ENCODE data around the gene ITPRIPL2. TPM values are rescaled to one million over a fixed set of nuclear protein-coding genes. Genes with fewer than 3 reads are reported as not detected.
A peak's percentile ranks its signal among the peaks of the same experiment; 100 is the strongest.

ITPRIPL2 gene
- total RNA-seq, 1 experiment from 2014 or later = 30.0 TPM

DNA sequence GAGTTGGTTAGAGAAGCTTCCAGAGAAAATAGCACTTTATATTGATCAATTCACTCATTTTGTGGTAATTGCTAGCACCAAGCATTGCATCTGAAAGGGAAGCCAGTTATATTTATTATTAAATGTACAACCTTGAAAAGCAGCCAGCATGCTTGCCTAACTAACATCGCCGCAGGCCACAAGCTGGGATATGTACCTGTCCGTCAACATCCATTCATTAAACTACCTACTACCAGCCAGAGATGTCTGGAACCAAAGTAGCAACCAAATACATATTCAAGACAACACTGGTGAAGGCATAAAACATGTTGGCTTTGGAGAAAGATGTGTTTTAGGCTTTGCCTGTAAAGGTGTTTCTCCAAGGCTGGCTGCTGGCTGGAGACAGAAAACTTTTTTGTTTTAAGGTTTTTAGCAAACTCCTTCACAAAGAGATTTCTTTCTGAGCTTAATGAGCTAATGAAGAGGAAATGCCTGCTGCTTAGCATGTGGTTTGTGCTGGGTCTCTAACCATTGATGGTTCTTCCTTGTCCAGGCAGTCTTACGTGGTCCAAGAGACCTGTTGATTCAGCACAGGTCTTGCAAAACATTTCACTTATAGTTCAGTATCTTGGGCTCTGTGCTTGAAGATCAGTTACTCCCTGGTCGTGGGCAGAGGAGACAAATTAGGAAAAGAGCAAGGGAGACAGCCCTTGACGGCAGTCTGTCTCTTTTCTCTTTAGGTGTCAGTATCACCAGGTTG, 3.1 kb downstream of the ITPRIPL2 start:
- DNase-seq (ENCODE audit: extremely low read depth, low read depth) = no peak

DNA sequence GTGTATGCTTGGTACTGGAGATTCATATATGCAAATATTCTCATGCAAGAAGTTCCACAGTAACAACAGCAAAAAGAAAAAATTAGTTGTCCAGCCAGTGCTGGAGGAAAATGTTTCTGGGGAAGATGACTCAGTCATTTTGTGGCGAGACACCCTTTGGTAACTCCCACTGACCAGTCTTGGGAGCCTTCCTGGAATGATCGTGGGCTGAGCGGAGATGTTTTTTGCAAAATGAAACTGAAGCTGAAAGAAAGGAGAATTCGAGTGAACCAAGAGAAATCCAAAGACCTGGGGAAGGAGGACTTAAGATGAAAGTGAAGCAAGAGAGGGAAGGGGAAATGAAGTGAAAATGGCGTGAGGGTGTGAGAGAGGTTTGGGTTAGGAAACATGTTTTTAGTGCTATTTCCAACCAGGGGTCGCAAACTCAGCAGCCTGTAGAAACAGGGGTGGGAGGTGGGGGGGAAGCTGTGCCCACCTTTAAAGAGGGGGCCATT, 5.2 kb downstream of the ITPRIPL2 start:
- peak; percentile 47 for DNase-seq (ENCODE audit: extremely low read depth, low read depth)

DNA sequence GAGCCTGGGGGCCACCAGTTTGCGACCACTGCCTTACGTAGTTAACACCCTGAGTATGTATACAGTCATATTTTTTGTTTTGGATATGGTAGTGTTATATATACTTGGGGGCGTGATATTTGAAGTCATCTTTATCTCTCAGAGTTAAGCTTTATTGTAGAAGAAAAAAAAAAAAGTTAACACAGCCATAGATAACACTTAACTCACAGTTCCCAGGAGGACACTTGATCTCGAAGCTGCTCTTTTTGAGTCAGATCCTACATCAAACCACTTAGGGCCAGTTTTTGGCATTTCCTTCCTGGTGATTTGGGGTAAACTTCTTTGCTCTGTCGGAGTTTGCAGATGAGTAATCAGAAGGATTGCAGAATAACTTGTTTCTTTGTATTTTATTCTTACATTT, 5.8 kb downstream of the ITPRIPL2 start:
- DNase-seq (ENCODE audit: extremely low read depth, low read depth) = no peak

DNA sequence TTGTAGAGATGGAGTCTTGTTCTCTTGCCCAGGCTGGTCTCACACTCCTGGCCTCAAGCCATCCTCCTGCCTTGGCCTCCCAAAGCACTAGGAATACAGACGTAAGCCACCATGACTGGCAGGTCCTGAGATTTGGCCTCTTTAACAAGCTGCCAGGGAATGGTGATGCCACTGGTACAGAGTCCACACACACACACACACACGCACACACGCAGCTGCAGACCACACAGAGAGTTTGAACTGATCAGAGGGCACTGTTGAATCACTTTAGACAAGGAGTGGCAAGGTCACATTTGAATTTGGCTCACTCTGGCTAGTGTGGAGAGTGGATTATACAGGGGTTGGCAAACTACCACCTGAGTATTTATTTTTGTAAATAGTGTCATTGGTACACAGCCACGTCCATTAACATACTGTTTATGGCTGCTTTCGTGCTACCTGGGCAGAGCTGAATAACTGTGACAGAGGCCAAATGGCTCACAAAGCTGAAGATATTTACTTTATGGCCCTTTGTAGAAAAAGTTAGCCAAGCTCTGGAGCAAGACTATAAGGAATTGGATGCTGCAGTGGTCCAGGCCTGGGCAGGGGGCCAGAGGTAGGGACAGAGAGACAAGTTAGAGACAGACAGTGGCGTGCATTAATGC, 9.9 kb downstream of the ITPRIPL2 start:
- no peak for DNase-seq (ENCODE audit: extremely low read depth, low read depth)

DNA sequence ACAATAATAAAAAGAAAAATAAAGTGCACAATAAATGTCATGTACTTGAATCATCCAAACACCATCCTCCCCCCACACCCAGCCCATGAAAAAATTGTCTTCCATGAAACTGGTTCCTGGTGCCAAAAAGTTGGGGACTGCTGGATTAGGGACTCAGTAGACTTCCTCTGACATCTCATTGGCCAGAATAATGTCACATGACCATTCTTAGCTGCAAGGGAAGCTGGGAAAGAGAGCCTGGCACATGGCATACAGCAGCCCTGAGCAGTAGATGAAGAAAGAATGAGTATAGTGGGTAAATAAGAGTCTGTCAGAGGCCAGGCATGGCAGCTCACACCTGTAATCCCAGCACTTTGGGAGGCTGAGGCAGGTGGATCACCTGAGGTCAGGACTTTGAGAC, 12.5 kb downstream of the ITPRIPL2 start:
- DNase-seq (ENCODE audit: extremely low read depth, low read depth) = no peak

DNA sequence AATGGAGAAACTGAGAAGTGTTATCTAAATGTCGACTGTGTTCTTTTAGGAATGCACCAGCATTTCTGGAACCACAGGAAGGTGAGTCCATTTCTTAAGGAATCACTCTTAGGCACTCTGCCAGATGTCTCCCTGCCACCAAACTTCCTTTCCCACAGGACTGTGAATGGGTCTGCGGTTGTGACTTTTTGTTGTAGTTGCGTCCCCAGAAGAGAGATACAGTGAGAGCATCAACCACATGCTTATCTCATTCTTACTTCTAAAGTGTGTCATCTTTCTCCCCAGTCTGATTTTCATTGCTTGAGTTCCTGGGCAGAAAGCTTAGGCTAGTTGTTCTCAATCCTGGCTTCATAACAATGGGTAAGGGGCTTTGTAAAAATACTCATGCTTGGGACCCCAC, 13.4 kb downstream of the ITPRIPL2 start:
- no peak for DNase-seq (ENCODE audit: extremely low read depth, low read depth)

DNA sequence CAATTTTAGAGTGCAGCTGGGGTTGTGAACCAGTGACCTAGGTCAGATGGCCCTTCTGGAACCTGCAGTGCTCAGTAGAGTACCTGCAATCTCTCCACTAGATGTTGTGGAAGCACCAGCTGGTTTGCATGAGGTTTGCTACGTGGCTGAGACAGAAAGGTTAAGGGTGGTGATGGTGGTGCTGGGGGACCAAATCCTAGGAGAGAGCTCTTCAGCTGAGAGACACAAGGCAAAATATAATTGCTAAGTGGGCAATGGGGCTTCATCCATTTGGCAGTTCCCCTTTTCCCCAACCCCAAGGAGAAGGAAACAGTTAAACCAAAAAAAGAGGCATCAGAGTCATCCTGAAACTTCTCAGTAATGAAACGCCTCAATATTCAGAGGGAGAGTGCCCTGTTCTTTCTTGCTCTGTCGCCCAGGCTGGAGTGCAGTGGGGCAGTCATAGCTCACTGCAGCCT, 13.9 kb downstream of the ITPRIPL2 start:
- DNase-seq (ENCODE audit: extremely low read depth, low read depth) = no peak

DNA sequence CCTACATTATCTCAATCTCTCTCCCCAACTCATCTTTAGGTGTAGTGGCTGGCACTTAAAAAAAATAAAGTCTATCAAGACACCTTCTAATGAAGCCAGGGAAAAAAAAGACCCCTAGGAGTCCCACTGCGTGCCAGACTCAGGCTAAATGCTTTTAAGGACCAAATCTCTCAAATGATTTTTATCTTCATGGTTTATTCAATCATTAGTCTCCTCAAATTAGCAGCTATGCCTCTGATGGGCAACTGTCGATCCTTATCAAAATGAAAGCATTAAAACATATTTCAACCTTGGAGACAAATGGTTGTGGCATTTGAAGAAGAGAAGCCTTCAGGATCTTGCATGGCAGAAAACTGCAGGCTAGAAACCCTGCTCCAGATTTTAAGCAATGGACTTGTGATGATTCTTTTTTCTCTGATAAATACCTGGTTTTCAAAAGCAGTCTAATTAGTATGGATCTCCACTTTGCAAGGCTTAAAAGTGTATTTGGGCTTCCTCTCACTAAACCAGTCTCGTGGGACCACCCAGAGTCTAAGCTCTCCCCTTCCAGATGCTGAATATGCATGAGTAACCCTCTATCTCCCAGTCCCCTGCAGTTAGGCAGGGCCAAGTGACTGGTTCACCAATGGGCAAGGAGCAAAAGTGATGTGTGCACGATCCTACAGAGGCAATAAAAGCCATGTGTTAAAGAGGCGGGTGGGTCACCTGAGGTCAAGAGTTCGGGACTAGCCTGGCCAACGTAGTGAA, 14.9 kb downstream of the ITPRIPL2 start:
- DNase-seq (ENCODE audit: extremely low read depth, low read depth) = no peak

DNA sequence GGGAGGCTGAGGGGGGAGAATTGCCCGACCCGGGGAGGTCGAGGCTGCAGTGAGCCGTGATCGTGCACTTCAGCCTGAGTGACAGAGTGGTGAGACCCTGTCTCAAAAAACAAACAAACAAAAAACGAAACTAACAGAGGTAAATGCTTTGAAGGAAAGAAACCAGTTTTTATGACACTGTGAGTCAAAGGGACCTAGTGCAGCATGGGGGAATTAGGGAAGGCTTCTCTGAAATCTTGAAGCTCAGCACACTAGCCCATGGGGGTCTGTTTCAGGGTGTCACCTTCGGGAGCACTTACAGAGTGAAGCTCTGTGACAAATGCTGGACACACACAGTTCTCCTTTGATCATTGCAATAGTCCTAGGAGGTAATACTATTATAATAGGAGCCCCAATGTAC, 16.6 kb downstream of the ITPRIPL2 start:
- DNase-seq (ENCODE audit: extremely low read depth, low read depth) = no peak

DNA sequence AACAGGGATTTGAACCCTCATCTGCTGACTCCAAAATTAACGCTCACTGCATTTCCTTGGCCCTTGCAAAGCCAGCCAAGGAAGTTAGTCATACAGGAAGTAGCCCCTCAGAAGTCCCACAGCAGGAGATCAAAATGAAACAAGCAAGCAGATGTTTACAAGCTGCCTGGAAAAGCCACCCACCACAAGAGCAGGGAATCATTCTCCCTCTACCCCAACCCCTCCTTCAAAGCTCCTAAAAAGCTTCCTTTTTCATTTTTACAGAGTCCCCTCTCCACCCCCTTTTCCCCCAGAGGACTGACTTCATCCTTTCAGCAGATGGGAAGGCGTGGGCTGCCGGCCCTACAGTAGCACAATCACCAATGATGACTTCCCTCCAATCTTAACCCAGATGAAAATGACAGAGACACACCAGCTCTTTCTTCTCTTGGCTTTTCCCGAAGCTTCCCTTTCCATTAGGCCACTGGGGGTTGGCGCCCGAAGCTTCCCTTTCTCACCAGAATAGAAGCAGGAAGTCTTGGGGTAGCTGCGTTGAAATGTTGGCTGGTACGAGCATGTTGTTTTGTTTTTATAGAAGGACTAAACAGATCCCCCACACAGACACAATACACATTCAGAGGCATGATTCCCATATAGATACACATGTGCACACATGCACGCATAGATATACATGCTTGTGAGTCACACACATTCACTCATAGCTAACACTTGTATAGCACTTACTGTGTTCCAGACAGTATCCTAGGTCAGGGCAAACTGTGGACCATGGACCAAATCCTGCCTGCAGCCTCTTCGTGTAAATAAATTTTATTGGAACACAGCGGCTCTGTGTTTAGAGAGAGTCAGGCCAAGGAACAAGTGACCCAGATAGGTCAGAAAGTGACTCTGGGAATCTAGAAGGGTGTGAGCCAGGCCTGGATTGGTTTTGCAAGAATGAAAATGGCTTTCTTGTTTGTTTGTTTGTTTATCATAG, 17.4 kb downstream of the ITPRIPL2 start:
- peak; percentile 39 for DNase-seq (ENCODE audit: extremely low read depth, low read depth)

DNA sequence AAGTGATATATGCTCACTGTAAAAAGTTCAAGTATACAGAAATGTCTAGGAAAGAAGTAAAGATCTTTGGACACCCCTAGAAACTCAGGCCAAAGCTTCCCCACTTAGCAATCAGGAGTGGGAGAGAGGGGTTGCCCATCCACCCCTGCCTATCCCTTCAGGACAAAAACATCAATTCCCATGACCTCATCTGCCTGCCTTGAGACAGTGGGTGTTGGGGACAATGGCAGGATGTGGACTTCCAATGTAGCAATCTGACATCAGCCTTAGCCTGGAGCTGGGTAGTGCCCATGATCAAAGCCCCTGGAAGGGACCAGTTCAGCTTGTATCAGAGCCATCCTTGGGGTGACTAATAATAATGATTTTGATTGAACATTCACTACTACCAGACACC, 18.1 kb downstream of the ITPRIPL2 start:
- DNase-seq (ENCODE audit: extremely low read depth, low read depth) = peak; percentile 38

DNA sequence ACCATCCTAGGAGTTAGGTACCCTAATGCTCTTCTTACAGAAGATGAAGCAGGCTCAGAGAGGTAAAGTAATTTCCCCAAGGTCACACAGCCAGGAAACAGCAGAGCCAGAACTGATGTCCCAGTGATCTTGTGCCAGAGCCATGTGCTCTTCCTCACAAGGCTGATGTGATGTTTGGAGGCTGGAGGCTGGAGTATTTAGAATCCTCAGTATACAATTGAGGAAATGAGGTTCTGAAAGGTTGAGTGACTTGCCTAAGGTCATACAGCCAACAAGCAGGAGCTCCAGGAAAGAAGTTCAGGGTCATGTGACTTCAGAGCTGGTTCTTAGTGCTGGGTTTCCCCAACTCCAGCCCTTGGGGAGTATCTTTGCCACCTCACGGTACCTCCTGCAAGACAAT, 18.5 kb downstream of the ITPRIPL2 start:
- no peak for DNase-seq (ENCODE audit: extremely low read depth, low read depth)

DNA sequence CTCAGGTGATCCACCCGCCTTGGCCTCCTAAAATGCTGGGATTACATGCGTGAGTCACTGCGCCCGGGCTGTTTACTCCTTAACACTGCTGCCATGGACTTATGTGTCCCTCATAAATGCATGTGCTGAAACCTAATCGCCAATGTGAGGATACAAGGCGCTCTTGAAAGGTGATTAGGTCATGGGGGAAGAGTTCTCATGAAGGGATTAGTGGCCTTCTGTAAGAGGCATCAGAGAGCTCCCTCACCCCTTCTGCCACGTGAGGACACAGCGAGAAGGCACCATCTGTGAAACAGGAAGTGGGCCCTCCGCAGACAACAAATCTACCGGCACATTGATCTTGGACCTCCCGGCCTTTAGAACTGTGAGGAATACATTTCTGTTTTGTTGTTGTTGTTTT, 19.1 kb downstream of the ITPRIPL2 start:
- DNase-seq (ENCODE audit: extremely low read depth, low read depth) = no peak

DNA sequence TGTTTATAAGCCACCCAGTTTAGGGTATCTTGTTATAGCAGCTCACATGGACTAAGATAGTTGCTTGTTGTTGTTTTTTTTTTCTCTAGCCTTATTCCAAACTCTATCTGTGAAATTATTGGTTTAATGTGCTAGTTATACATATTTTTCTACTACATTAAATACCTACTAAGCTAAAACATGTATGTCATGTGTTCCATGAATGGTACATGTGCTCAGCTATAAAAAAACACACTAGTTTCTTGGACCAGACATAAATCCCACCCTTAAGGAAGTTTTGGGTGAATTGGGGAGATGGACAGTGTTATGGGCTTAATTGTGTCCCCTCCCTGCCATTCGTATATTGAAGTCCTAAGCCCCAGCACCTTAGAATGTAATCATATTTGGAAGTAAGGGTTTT, 19.8 kb downstream of the ITPRIPL2 start:
- DNase-seq (ENCODE audit: extremely low read depth, low read depth) = no peak

DNA sequence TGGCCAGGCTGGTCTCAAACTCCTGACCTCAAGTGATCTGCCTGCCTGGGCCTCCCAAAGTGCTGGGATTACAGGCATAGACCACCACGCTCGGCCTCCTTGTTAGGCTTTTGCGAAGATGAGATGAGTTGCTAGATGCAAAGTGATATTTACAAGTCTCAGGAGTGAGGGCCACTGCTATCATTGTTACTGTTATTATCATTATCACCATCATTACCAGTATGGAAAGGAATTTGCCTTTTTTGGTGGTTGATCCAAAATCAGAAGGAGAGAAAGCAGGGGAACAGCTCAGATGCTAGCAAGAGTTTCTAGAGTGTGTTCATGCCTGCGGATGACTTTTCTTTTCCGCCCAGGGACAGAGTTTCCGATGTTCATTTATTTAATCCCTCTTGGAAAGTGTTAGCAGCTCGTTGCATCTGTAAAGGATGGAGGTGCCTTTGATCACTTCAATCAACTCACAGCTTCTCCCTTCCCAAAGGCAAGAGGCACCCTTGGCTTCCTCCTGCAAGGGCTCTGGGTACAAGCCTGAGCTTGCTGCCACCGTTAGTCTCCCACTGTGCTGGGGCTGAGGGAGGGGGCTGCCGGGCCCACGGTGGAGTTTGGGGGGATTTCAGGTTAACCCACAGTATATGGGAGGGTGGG, 21.6 kb downstream of the ITPRIPL2 start:
- no peak for DNase-seq (ENCODE audit: extremely low read depth, low read depth)

DNA sequence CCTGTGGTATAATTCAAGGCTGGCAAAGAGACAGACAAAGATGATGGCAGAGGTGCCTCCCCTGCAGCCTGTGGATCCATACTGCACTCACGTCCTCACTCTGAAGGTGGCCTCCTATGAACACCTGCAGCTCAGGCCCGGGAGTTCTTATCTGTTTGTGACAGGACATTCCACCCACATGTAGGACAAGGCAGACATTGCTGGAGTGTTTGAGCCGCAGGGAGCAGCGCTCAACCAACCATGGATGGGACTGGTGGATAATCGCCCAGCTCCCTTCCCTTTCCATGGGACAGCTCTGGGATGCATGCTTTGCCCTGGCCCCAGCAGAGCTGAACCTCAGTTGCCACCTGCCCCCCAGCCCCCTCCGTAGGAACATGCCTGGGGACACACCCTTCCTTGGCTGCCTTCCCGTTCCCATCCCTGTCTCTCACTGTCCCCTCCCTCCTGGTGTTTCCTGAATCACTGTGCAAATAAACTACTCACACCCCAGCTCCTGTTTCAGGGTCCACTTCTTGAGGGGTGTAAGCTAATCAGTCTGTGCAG, 22.2 kb downstream of the ITPRIPL2 start:
- peak; percentile 73 for DNase-seq (ENCODE audit: extremely low read depth, low read depth)

DNA sequence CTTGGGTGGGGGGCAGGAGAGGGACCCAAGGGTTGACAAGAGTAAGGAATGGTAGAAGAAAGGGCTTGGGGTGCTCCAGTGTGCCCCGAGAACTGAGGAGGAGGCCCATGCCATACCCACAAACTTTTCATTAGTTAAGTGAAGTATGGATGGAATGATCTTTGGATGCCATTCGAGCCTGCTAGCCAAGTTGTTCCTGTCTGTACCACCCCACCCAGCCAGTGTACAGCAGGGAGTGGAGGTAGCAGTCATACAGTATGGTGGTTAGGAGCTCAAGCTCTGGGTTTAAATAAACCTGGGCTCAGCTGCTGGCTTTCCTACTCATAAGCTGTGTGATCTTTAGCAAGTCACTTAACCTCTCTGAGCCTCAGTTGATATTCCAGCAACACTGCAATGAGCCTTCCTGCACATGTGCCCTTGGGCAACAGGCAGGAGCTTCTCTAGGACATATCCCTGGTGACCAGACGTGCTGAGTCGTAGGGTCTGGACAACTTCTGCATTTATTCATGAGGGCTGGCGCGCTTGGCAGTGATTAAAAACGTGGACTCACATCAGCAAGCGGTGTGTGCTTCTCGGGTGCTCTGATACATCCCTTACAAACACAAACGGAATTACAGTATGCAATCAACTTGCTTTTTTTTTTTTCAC, 22.9 kb downstream of the ITPRIPL2 start:
- no peak for DNase-seq (ENCODE audit: extremely low read depth, low read depth)

DNA sequence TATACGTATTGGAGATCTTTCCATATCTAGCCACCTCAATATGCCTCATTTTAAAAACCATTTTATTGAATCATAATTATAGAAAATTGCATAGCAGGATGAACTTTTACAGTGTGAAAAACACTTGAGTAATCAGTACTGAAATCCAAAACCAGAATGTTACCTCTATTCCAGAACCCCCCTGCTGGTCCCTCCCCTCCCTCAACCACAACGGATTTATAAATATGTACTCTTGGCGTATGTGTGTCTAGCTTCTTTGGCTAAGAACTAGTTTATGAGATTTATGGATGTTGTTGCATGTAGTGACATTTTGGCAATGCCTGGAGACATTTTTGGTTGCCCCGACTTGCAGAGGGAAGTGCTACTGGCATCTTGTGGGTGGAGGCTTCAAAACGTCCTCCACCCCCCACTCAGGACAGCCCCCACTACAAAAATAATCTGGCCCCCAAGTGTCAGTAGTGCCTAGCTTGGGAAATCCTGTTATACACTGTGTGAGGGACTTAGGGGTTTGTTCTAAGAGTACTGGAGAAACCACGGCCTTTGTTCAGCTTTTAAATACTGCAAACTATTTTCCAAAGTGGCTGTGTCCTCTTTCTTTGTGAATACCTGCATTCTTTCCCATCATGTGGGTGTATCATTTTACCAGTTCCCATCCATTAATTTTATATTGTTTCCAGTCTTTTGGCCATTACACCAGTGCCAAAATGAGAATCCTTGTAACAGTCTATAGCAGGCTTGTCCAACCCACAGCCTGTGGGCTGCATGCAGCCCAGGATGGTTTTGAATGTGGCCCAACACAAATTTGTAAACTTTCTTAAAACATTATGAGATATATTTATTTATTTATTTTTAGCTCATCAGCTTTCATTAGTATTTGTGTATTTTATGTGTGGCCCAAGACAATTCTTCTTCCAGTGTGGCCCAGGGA, 23.7 kb downstream of the ITPRIPL2 start:
- DNase-seq (ENCODE audit: extremely low read depth, low read depth) = no peak
